ENCODE results near the gene MAN1B1.
"Not testable (repeated sequence)": the region's sequence is repeated elsewhere in the genome, so short reads cannot be mapped to it uniquely, and the experiment has no call there.

The MAN1B1 gene

DNA sequence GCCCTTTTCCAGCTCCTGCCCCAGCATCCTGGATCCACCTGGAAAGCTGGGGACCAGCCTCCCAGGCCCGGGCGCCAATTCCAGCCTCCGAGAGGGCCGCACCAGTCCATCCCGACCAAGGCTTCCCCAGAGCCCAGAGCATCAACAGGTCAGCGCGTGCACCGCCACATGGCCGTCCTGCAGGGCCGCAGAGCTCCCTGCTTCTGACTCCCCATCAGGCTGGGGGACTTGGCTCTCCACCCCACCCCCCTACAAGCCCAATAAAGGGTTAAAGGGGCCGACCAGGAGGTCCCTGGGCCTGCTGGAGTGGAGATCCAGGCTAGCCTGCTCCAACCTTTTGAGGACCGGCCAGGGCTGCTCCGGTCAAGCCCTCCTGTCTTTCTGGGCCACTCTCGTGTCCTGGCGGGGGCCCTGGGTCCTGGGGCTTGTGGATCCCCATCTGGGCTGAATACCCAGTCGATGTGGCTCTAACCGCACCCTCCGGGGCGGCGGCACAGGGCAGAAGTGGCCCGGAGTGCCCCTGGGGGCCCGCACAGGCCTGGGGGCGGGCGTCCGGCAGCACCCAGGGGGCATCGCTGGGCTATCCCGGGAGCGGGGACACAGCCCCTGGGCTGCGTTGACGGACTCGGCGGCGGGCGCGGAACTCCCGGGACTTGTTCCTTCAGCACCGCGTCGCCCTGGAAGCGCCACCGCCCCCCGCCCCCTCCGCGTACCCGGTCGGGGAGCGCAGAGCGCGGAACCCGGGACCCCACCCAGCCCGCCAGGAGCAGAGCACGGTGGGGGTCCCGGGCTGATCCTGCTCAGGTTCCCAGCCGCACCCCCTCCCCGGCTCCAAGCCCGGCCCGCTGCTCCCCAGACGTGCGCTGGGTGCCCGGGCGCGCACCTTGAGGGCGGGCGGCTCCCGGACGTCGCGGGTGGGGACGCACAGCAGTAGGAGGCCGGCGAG is 33.5 kb upstream of the MAN1B1 start:
- no peak for DNase-seq

GRCh38 chr9:137053944-137054931 is 32.5 kb upstream of the MAN1B1 start, which contains the start of gene ENTPD2:
Gene ENTPD2 (minus strand): TSS chr9:137054061. CDS start chr9:137053997, 64 bp downstream.
- no peak for DNase-seq

DNA sequence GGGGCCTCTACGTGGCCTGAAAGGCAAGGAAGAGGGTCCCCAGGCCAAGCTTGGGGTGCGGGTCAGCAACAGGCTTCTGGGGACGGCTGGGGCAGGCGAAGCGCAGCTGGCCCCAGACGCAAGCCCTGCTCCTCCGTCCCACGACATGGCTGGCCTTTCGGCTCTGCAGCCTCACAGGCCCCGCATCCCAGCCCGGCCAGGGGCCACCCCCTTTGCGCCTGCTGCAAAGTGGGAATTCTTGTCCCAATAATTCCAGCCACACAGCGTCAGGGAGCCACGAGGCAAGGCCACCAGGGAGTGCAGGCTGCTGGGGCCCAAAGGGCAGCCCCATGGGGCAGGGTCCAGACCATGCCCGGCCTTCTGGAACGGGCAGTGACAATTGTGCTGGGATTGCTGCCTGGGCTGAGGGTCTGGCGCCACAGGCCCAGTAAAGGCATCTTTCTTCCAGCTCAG is 31.8 kb upstream of the MAN1B1 start:
- DNase-seq, result no peak

DNA sequence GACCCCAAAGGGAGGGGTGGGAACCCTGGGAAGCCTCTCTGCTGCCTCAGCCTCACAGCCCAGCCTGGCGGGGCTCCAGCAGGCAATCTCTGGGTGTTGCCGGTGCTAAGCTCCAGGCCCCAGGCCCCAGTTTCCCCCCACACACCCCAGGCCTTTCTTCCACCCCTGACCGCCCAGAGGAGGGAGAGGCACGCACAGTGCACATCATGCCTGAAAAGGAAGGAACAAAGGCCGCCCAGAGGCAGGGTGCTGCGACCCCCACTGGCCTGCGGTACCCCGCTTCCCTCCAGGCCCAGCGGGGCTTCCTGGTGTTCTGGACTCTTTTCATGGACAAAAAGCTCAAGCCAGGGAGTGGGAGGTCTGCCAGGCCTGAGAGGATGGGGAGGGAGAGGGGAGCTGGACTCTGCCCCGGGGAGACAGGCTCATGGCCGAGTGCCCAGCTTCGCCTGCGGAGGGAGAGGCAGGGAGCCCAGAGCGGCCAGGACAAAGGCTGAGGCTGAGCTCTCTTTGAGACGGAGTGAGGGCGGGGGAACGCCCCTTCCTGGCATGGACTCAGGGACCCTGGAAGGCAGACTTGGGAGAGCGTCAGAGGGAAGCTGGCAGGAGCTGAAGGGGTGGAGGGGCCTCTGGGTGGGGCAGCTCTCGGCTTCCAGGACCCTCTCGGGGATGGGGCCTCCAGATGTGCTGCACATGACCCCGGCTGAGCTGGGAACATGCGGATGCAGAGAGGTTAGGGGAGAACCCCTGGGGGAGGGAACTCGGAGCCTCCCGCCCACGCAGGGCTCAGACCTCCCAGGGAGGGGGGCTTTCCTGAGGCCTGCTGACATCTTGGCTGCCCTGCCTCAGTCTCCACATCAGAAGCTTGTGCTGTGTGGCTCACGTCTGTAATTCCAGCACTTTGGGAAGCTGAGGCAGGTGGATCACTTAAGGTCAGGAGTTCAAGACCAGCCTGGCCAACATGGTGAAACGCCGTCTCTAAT is 31.1 kb upstream of the MAN1B1 start:
- no peak for DNase-seq

DNA sequence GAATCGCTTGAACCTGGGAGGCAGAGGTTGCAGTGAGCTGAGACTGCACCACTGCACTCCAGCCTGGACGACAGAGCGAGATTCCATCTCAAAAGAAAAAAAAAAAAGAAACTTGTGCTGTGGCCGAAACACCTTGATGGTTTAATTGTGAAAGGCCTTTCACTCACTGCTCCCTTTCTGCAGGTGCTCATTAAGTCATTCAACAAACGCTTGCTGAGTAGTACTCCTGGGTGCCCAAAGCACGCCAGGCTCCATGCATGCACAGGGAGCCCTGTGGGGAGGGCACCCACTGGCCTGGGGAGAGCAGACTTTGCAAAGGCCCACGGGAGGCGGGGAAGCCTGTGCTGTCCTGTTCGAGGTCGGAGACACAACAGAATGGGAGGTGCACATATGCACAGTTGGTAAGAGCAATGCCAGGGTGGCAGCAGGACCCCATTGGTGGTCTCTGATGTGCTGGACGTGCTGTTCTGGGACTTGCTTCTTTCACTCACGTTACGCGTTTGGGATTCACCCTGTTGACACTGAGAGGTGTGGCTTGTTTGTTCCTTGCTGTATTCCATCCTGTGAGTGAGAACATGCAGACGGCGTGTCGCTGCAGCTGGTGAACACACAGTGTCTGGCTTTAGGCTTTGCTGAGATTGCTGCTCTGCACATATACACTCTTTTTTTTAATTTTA is 29.9 kb upstream of the MAN1B1 start:
- DNase-seq, result no peak

DNA sequence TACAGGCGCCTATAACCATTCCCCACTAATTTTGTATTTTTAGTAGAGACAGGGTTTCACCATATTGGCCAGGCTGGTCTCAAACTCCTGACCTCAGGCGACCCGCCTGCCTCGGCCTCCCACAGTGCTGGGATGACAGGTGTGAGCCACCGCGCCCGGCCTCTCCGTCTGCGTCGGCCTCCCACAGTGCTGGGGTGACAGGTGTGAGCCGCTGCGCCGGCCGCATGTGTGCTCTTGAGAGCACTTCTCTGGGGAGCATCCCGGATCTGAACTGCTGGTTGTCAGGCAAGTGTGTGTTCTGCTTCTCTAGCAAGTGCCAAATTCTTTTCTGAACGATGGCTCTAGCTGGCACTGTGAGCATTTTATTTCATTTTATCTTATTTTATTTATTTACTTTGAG is 29.2 kb upstream of the MAN1B1 start:
- DNase-seq, result no peak

GRCh38 chr9:137058521-137059234 is 28.1 kb upstream of the MAN1B1 start:
- peak; percentile 41 for DNase-seq

GRCh38 chr9:137062384-137062783 is 24.4 kb upstream of the MAN1B1 start:
- no peak for DNase-seq

- not testable (repeated sequence) for DNase-seq
Observed at GRCh38 chr9:137062798-137063197, 24.0 kb upstream of the MAN1B1 start.

DNA sequence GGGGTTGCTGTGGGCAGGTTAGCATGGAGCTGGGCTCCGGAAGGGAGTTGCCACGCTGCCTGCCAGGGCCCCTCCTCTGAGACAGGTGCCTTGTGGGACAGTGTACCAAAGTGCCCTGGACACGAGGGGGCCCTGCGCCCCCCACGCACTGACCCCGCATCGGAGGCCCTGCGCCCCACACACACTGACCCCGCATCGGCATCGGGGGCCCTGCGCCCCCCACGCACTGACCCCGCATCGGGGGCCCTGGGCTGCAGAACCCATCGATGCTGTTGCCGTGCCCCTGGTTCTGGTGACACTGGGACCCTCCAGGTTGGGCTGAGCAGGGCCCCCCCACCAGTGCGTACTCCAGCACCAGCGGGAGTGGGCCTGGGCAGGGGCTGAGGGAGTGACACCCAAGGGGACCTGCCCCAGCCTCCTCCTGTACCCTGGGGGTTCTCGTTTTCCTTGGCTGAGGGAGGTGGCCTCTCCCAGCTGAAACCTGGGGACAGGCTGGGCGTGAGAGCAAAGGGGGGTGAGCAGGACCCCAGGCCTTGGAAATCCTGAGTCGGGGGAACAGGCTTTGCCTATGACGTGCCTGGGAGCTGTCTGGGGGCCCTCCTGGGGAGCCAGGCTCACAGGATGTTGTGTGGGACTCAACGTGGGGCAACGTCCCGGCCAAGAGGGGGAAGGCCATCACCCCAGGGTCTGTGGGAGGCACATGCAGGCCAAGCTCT is 23.3 kb upstream of the MAN1B1 start:
- no peak for DNase-seq

DNA sequence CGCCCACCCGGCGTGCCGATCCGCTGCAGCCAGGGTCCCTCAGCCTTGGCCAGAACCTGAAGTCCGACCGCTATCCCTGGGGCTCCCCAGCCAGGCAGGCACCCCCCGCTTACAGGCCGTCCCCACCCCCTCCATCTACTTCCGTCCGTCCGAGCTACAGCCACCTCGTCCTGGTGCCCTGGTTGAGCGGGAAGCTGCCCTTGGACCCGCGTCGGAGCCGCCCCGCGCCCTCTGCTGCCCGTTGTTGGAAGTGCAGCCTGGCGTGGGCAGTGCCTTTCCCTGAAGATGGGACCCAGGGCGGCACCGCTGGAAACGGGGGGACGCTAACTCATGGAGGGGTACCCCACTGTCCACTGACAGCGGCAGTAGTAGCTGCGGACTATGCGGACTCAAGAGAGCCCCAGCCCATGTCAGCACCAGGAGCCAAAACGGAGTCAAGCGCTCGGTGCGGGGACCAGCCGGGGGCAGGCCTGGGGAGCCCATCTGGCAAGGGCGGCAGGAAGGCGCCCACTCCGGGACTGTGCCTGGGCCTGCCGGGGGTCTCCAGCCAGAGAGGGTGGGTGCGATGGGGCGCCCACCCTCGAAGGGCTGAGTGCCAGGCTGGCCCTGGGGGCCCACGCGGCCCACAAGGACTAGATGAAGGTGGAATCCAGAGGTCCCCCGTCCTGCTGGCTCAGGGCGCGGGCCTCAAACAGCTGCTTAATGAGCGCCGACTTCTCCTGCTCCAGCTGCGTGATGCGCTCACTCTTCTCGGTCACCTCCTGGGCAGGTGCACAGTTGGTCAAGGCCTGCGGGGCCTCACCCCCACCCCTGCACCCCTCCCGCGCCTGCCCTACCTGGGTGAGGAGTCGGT is 22.5 kb upstream of the MAN1B1 start:
- DNase-seq, result peak; percentile 16

DNA sequence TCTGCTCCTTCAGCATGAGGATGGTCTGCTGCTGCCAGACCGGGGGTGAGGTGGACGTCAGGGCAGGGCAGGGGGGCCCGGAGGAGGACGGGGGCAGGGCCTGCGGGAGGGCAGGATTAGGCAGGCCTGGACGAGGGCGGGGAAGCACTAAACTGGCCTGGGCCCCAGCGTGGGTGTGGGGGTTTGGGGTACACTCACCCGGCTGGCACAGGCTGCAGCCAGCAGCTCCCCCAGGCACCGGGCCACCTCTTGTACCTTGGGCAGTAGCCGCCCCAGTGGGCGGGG is 22.0 kb upstream of the MAN1B1 start:
- DNase-seq, result no peak

DNA sequence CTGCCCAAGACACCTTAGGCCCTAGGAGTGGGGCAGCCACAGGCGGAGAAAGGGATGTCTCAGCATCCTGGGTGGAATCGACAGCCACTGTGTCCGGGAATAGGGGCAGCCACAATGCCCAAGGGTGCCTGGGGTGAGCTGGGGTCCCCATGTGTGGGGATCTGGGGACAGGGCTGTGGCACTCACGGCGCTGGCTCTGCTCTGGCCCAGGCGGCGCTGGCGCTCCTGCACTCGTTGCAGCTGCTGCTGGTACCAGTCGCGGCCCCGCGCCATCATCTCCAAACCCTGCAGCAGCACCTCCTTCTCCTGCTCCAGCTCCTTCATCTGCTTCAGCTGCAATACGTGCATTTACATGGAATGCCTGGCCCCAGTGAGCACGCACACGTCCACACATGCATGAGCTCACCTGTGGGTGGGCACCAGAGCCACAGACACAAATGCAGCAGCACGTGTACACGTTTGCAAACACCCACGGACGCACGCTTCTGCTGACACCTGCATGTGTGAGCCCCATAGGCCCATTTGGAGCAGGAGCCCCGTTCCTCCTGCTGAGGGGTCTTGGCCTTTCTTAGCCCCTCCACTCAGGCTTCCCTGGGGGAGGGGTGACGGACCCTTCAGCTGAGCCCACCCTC is 21.3 kb upstream of the MAN1B1 start:
- no peak for DNase-seq

DNA sequence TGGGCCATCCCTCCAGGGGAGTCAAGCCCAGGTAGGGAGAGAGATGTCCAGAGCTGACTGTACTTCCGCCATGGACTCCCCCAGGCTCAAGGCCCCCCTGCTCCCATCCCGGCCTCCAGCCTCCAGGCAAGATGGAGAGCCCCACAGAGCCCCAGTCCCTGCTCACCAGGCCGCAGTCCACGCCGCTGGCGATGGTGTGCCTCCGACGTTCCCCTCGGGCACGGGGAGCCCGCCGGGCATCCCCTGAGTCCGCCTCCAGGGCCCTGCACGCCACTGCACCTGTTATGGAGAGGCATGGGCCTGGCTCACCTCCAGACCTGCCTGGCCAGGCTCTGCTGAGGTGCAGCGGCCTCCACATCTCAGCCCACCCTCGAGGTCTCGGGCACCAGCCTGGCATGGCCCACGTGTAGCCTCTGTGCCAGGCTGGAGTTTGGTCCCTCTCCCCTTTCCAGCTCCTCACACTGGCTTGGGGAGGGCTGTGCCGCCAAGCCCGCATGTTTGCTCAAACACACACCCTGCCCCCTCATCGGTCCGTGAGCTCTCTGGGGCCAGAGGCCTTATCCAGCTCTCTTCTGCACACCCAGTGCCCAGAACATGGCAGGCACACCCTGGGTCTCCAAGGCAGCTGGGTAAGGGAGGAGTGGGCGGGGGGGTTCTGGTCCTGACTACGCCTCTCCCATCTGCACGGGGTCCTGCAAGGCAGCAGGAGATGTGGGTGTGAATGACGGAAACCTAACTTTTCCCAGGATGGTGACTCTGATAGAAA is 20.5 kb upstream of the MAN1B1 start:
- no peak for DNase-seq

DNA sequence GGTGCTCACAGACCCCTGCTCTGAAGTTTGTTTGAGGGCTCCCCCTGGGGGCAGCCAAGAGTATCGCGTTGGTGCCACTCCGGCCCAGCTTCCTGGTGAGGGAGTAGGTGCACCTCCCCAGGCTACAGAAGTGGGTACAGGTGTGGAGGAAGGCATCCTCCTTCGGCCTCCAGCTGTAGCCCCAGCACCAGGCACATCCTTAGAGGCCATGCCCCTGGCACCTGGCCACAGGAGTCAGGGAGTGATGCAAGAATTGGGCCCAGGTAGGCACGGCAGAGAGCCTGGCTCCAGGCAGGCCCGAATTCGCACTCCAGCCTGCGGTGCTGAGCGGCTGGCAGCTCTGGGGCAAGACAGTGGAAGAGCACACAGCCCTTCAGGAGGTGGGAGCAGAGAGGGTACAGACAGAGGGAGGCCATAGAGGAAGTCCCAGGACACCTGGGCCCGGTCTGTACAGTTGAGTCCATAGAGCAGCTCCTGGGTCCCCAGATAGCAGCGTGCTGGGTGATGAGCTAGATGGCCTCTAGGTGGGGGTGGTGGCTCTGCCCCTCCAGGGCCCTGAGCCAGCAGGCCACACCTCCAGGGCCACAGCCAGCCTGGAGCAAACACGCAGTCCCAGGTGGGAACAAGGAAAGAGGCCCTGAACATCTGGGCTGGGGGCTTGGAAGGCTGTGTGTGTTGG is 18.8 kb upstream of the MAN1B1 start:
- peak; percentile 27 for DNase-seq

DNA sequence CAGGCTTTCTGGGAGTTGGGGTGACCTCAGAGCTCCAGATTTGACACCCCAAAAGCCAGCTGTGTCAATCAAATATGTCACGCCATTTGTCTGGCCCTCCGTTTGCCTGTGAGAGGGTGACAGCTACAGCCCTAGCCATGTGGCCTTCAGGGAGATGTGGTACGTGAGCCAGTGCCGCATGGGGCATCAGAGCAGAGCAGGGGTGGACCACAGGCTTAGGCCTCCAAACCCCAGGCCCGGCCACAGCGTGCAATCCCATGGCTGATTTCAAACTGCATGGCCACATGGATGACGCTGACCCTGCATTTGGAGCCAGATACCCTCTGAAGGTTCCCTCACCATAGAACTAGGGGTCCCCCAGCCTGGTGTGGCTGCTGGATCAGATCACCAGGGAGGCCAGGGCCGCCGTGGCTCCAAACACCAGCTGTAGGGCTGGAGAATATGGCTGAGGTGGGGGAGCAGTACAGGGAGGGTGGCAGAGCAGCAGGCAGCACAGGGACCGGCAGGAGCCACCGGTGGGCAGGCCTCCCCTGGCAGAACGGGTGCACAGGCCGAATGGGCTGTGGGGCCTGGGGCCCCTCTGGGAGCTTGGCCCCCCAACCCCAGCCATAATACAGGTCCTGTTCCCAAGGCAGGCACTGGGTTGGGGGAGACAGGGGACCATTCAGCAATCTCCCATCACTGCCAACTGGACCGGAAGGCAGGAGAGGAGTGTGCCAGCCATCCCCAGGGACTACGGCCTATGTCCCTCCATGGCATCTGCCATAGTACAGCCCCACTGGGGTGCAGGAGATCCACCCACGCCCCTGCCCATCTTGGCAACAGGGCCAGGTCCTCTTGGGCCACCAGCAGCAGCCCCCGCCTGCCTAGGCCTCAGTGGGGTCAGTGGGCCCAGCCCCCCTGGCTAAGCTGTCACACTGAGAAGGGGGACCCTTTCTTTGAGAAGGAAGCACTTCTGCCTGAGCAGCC is 18.0 kb upstream of the MAN1B1 start:
- no peak for DNase-seq

Data from SHP77 treated with DMSO at 0.1 percent for 48 hours (cell line).